ENCODE results near the gene FCRLB.

The FCRLB gene

GRCh38 chr1:161728376-161729226 lies 7.3 kb downstream of the FCRLB start:
- Histone ChIP-seq H3K36me3 (ENCODE audit: insufficient read depth, low read length) (no peaks in the 10 kb centered on the region), H3K4me3 (ENCODE audit: low read depth, low read length) (no peak overlapping the region; the same call in 1 of the 2 replicates), H2AFZ (ENCODE audit: low read length, unreplicated experiment) (no peak overlapping the region), H3K27ac (ENCODE audit: low read depth, low read length) (no peak overlapping the region), H3K79me2 (ENCODE audit: control insufficient read depth, insufficient read depth, low read length, unreplicated experiment) (no peaks in the 10 kb centered on the region), H3K4me1 (ENCODE audit: control insufficient read depth, insufficient read depth, low read length, unreplicated experiment) (peaks cover 31% of the 10 kb centered on the region), H3K27me3 (ENCODE audit: insufficient read depth, low read length) (no peaks in the 10 kb centered on the region)

GRCh38 chr1:161730050-161730564 lies 8.8 kb downstream of the FCRLB start:
- H3K4me1 ChIP-seq (ENCODE audit: control insufficient read depth, insufficient read depth, low read length, unreplicated experiment) = peaks cover 35% of the 10 kb centered on the region
- H3K4me3 ChIP-seq (ENCODE audit: low read depth, low read length) = no peak overlapping the region
- no peaks in the 10 kb centered on the region for H3K27me3 ChIP-seq (ENCODE audit: insufficient read depth, low read length)
- H3K27ac ChIP-seq (ENCODE audit: low read depth, low read length) = peak overlapping the region; percentile 78
- no peaks in the 10 kb centered on the region for H3K79me2 ChIP-seq (ENCODE audit: control insufficient read depth, insufficient read depth, low read length, unreplicated experiment)
- H3K36me3 ChIP-seq (ENCODE audit: insufficient read depth, low read length) = no peaks in the 10 kb centered on the region
- peak overlapping the region; percentile 32 for H2AFZ ChIP-seq (ENCODE audit: low read length, unreplicated experiment)

GRCh38 chr1:161731241-161731640 lies 9.9 kb downstream of the FCRLB start:
- Histone ChIP-seq H2AFZ (ENCODE audit: low read length, unreplicated experiment) (no peak overlapping the region), H3K79me2 (ENCODE audit: control insufficient read depth, insufficient read depth, low read length, unreplicated experiment) (no peaks in the 10 kb centered on the region), H3K36me3 (ENCODE audit: insufficient read depth, low read length) (no peaks in the 10 kb centered on the region), H3K27ac (ENCODE audit: low read depth, low read length) (no peak overlapping the region), H3K27me3 (ENCODE audit: insufficient read depth, low read length) (no peaks in the 10 kb centered on the region), H3K4me1 (ENCODE audit: control insufficient read depth, insufficient read depth, low read length, unreplicated experiment) (peaks cover 37% of the 10 kb centered on the region), H3K4me3 (ENCODE audit: low read depth, low read length) (no peak overlapping the region)

GRCh38 chr1:161731981-161732718 lies 10.8 kb downstream of the FCRLB start:
- Histone ChIP-seq H3K4me1 (ENCODE audit: control insufficient read depth, insufficient read depth, low read length, unreplicated experiment) (peaks cover 43% of the 10 kb centered on the region), H3K36me3 (ENCODE audit: insufficient read depth, low read length) (no peaks in the 10 kb centered on the region), H3K4me3 (ENCODE audit: low read depth, low read length) (no peak overlapping the region), H3K27me3 (ENCODE audit: insufficient read depth, low read length) (no peaks in the 10 kb centered on the region), H3K27ac (ENCODE audit: low read depth, low read length) (no peak overlapping the region), H3K79me2 (ENCODE audit: control insufficient read depth, insufficient read depth, low read length, unreplicated experiment) (no peaks in the 10 kb centered on the region), H2AFZ (ENCODE audit: low read length, unreplicated experiment) (no peak overlapping the region)

- no peaks in the 10 kb centered on the region for H3K27me3 ChIP-seq (ENCODE audit: insufficient read depth, low read length)
These were observed 12.2 kb downstream of the FCRLB start for GRCh38 chr1:161733526-161733925.

GRCh38 chr1:161735837-161736236 lies 14.5 kb downstream of the FCRLB start:
- Histone ChIP-seq H3K4me3 (ENCODE audit: low read depth, low read length) (no peak overlapping the region), H3K27ac (ENCODE audit: low read depth, low read length) (no peak overlapping the region), H3K79me2 (ENCODE audit: control insufficient read depth, insufficient read depth, low read length, unreplicated experiment) (no peaks in the 10 kb centered on the region), H3K36me3 (ENCODE audit: insufficient read depth, low read length) (no peaks in the 10 kb centered on the region), H2AFZ (ENCODE audit: low read length, unreplicated experiment) (no peak overlapping the region), H3K27me3 (ENCODE audit: insufficient read depth, low read length) (no peaks in the 10 kb centered on the region), H3K4me1 (ENCODE audit: control insufficient read depth, insufficient read depth, low read length, unreplicated experiment) (peaks cover 24% of the 10 kb centered on the region)

More at GRCh38 chr1:161733526-161733925, 12.2 kb downstream of the FCRLB start:
- H3K36me3 ChIP-seq (ENCODE audit: insufficient read depth, low read length) = no peaks in the 10 kb centered on the region
- H3K4me1 ChIP-seq (ENCODE audit: control insufficient read depth, insufficient read depth, low read length, unreplicated experiment) = peaks cover 39% of the 10 kb centered on the region
- no peak overlapping the region for H3K4me3 ChIP-seq (ENCODE audit: low read depth, low read length)
- H3K27ac ChIP-seq (ENCODE audit: low read depth, low read length) = peak overlapping the region; percentile 72
- H3K79me2 ChIP-seq (ENCODE audit: control insufficient read depth, insufficient read depth, low read length, unreplicated experiment) = no peaks in the 10 kb centered on the region
- H2AFZ ChIP-seq (ENCODE audit: low read length, unreplicated experiment) = no peak overlapping the region

- Histone ChIP-seq H3K4me1 (ENCODE audit: control insufficient read depth, insufficient read depth, low read length, unreplicated experiment) (peaks cover 23% of the 10 kb centered on the region), H2AFZ (ENCODE audit: low read length, unreplicated experiment) (peak overlapping the region; percentile 33), H3K4me3 (ENCODE audit: low read depth, low read length) (peak overlapping the region; percentile 27; the same call in 1 of the 2 replicates), H3K36me3 (ENCODE audit: insufficient read depth, low read length) (no peaks in the 10 kb centered on the region), H3K79me2 (ENCODE audit: control insufficient read depth, insufficient read depth, low read length, unreplicated experiment) (no peaks in the 10 kb centered on the region), H3K27me3 (ENCODE audit: insufficient read depth, low read length) (no peaks in the 10 kb centered on the region), H3K27ac (ENCODE audit: low read depth, low read length) (no peak overlapping the region)
These were observed 15.1 kb downstream of the FCRLB start for GRCh38 chr1:161736335-161736969.

GRCh38 chr1:161737625-161738024 lies 16.3 kb downstream of the FCRLB start:
- H3K4me3 ChIP-seq (ENCODE audit: low read depth, low read length) = no peak overlapping the region
- no peaks in the 10 kb centered on the region for H3K36me3 ChIP-seq (ENCODE audit: insufficient read depth, low read length)
- H3K27ac ChIP-seq (ENCODE audit: low read depth, low read length) = no peak overlapping the region
- peaks cover 22% of the 10 kb centered on the region for H3K4me1 ChIP-seq (ENCODE audit: control insufficient read depth, insufficient read depth, low read length, unreplicated experiment)
- no peak overlapping the region for H2AFZ ChIP-seq (ENCODE audit: low read length, unreplicated experiment)
- H3K27me3 ChIP-seq (ENCODE audit: insufficient read depth, low read length) = no peaks in the 10 kb centered on the region
- no peaks in the 10 kb centered on the region for H3K79me2 ChIP-seq (ENCODE audit: control insufficient read depth, insufficient read depth, low read length, unreplicated experiment)

GRCh38 chr1:161738627-161739287 lies 17.4 kb downstream of the FCRLB start:
- H3K27ac ChIP-seq (ENCODE audit: low read depth, low read length) = no peak overlapping the region

More at GRCh38 chr1:161738627-161739287, 17.4 kb downstream of the FCRLB start:
- H2AFZ ChIP-seq (ENCODE audit: low read length, unreplicated experiment) = no peak overlapping the region
- no peaks in the 10 kb centered on the region for H3K79me2 ChIP-seq (ENCODE audit: control insufficient read depth, insufficient read depth, low read length, unreplicated experiment)
- no peaks in the 10 kb centered on the region for H3K27me3 ChIP-seq (ENCODE audit: insufficient read depth, low read length)
- no peaks in the 10 kb centered on the region for H3K36me3 ChIP-seq (ENCODE audit: insufficient read depth, low read length)
- peaks cover 19% of the 10 kb centered on the region for H3K4me1 ChIP-seq (ENCODE audit: control insufficient read depth, insufficient read depth, low read length, unreplicated experiment)
- H3K4me3 ChIP-seq (ENCODE audit: low read depth, low read length) = no peak overlapping the region
